Thyroid gland (tissue), 4 donors: ENCODE data around the gene SYP.

Experiments used
- CTCF ChIP-seq, 6 experiments: fragments of 200-600 bp in 3 of 6; fragments of 450-650 bp in 3 of 6; sonication (generic) in 3 of 6; IDR thresholded peaks; one replicate each; pipeline ENCODE4 v1.5.1; 2016 to 2019; ENCODE audit warnings: antibody characterized with exemption in 6 of 6, mild to moderate bottlenecking in 2 of 6, inconsistent platforms in 1 of 6, moderate library complexity in 1 of 6
- POLR2A ChIP-seq, 2 donors: fragments of 450-650 bp; IDR thresholded peaks; one replicate each; pipeline ENCODE4 v1.6.1; 2017; ENCODE audit warnings: antibody characterized with exemption in 2 of 2, mild to moderate bottlenecking in 2 of 2, moderate library complexity in 1 of 2

GRCh38 chrX:49226946-49227345 is 27.0 kb upstream of the SYP start:
- TF ChIP-seq CTCF (IDR thresholded peaks at IDR 0.05): no peak
- no peak for TF ChIP-seq POLR2A (IDR thresholded peaks at IDR 0.05)
